GM23338 (cell line): ENCODE data around the gene TSPOAP1. TPM values are rescaled to one million over a fixed set of nuclear protein-coding genes. Genes with fewer than 3 reads are reported as not detected.

Source experiments
- ATAC-seq: fragments of 200-7000 bp; cut with Tn5 transposase; 3 replicates; pipeline ENCODE4 v1.9.1; 2020
- DNase-seq: peaks from one replicate; pipeline ENCODE4 v3.0.0-alpha.2; 2015; ENCODE audit warnings: low spot score
- H2AFZ ChIP-seq: fragments of 200-600 bp; sonication (generic); 2 replicates; pipeline ENCODE4 v1.8.0; 2016; ENCODE audit warnings: antibody characterized with exemption, mild to moderate bottlenecking, moderate library complexity
- H3F3A ChIP-seq: fragments of 200-600 bp; sonication (generic); replicated peaks from 2 replicates; pipeline ENCODE4 v1.8.0; 2017; ENCODE audit warnings: antibody characterized with exemption, mixed run types, low read depth
- H3K27ac ChIP-seq: fragments of 200-600 bp; sonication (generic); 2 replicates; pipeline ENCODE4 v1.6.1; 2016; ENCODE audit warnings: low read depth
- H3K27me3 ChIP-seq: fragments of 200-600 bp; sonication (generic); 2 replicates; pipeline ENCODE4 v1.8.0; 2016; ENCODE audit warnings: mild to moderate bottlenecking, mixed run types, moderate library complexity; ENCODE audit not compliant: insufficient read depth
- H3K36me3 ChIP-seq: fragments of 200-600 bp; sonication (generic); 2 replicates; pipeline ENCODE4 v1.8.0; 2016; ENCODE audit warnings: mild to moderate bottlenecking; ENCODE audit not compliant: insufficient read depth
- H3K4me1 ChIP-seq: fragments of 200-600 bp; sonication (generic); 2 replicates; pipeline ENCODE4 v1.8.0; 2016; ENCODE audit warnings: mild to moderate bottlenecking, moderate library complexity; ENCODE audit not compliant: insufficient read depth
- H3K4me2 ChIP-seq: fragments of 200-600 bp; sonication (generic); 2 replicates; pipeline ENCODE4 v1.7.1; 2017; ENCODE audit warnings: mixed run types
- H3K4me3 ChIP-seq: fragments of 200-600 bp; sonication (generic); 2 replicates; pipeline ENCODE4 v1.6.1; 2016; ENCODE audit warnings: mixed run types
- H3K79me2 ChIP-seq: fragments of 200-600 bp; sonication (generic); replicated peaks from 2 replicates; pipeline ENCODE4 v1.8.0; 2017; ENCODE audit warnings: mild to moderate bottlenecking; ENCODE audit not compliant: insufficient read depth
- H3K9me2 ChIP-seq: fragments of 200-600 bp; sonication (generic); 2 replicates; pipeline ENCODE4 v1.8.0; 2017; ENCODE audit not compliant: insufficient read depth
- H4K20me1 ChIP-seq: fragments of 200-600 bp; sonication (generic); replicated peaks from 2 replicates; pipeline ENCODE4 v1.8.0; 2017; ENCODE audit warnings: mild to moderate bottlenecking; ENCODE audit not compliant: insufficient read depth
- H3K27ac Mint-ChIP-seq: 2 replicates; pipeline ENCODE4 v1.8.0; 2020; ENCODE audit warnings: inconsistent platforms, mild to moderate bottlenecking, moderate library complexity, mixed read lengths
- H3K27me3 Mint-ChIP-seq: 3 replicates; pipeline ENCODE4 v1.8.0; 2022; ENCODE audit warnings: low read depth, mild to moderate bottlenecking, moderate library complexity, mixed read lengths, inconsistent platforms; ENCODE audit not compliant: insufficient read depth, poor library complexity
- H3K36me3 Mint-ChIP-seq: 3 replicates; pipeline ENCODE4 v1.8.0; 2021; ENCODE audit warnings: low read depth, mild to moderate bottlenecking, inconsistent platforms, moderate library complexity, mixed read lengths
- H3K4me1 Mint-ChIP-seq: 3 replicates; pipeline ENCODE4 v1.8.0; 2020; ENCODE audit warnings: mild to moderate bottlenecking, inconsistent platforms, mixed read lengths
- H3K4me3 Mint-ChIP-seq: 3 replicates; pipeline ENCODE4 v1.8.0; 2021; ENCODE audit warnings: moderate library complexity, mild to moderate bottlenecking, inconsistent platforms, mixed read lengths
- H3K9me3 Mint-ChIP-seq: 3 replicates; pipeline ENCODE4 v1.8.0; 2020; ENCODE audit warnings: moderate library complexity, mild to moderate bottlenecking, inconsistent platforms, mixed read lengths
- JUNB ChIP-seq: IDR thresholded peaks from one replicate; pipeline ENCODE4 v1.6.1; 2016; ENCODE audit warnings: antibody characterized with exemption; ENCODE audit not compliant: unreplicated experiment
- NANOG ChIP-seq: IDR thresholded peaks from 2 replicates; pipeline ENCODE4 v1.6.1; 2016; ENCODE audit warnings: antibody characterized with exemption, borderline replicate concordance
- ZNF114 ChIP-seq: fragments of 250-450 bp; sonication (Bioruptor Pico); IDR thresholded peaks from 2 replicates; pipeline ENCODE4 v1.5.0; 2020; ENCODE audit warnings: mild to moderate bottlenecking, moderate library complexity
- ZNF331 ChIP-seq: fragments of 250-450 bp; sonication (Bioruptor Pico); IDR thresholded peaks from 2 replicates; pipeline ENCODE4 v1.5.0; 2020; ENCODE audit warnings: low read depth, mild to moderate bottlenecking, moderate library complexity
- polyA plus RNA-seq: library from polyadenylated mRNA; unstranded; fragments of >200 nt; fragmentation: Nextera tagmentation; extraction: Ambion mirVana; gene quantifications from 2 replicates; pipeline ENCODE4 v1.2.1, GENCODE V29; 2016
- total RNA-seq: library from RNA; depleted of rRNA; stranded (reverse); fragments of >200 nt; shearing (Covaris generic); gene quantifications from 2 replicates; pipeline ENCODE4 v1.2.3, GENCODE V29; 2014
- TF ChIP-seq, protein P1 (sequence below), 2 experiments: fragments of 200-600 bp in 1 of 2; sonication (generic) in 1 of 2; conservative IDR thresholded peaks; 2 replicates each; pipeline versions ENCODE4 v1.5.1 to v1.6.1; 2016 to 2017; ENCODE audit warnings: antibody characterized with exemption in 2 of 2, low read depth in 2 of 2, mild to moderate bottlenecking in 2 of 2, moderate library complexity in 1 of 2
- TF ChIP-seq, protein P2 (sequence below): IDR thresholded peaks from 2 replicates; pipeline ENCODE4 v1.6.1; 2016; ENCODE audit warnings: antibody characterized with exemption

TSPOAP1 gene
- total and polyA plus RNA-seq, 2 experiments from 2014 or later, result 7.3 to 11.8 TPM

DNA sequence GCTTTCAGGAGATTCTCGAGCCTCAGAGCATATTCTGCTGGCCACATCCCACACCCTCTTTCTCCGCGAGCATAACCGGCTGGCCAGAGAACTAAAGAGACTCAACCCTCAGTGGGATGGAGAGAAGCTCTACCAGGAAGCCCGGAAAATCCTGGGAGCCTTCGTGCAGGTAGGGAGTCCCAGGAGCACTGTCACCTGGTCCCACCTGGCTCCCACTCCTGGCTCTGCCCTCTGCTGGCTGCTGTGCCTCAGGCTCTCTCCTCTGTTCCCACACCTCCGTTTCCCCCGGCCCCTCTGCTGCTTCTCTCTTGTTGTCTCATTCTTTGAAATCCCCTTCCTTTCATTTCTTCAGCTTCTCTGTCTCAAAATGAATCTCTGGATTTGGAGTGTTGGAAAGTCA is 73.8 kb downstream of the TSPOAP1 start:
- peak overlapping the region; percentile 5; the same call in 2 of the 3 replicates for H3K4me3 Mint-ChIP-seq
- H3K4me1 Mint-ChIP-seq, result peaks cover 5% of the 10 kb centered on the region; the same call in 2 of the 3 replicates
- Histone ChIP-seq H3F3A (no peaks in the 10 kb centered on the region), H3K4me3 (peak overlapping the region; percentile 41), H2AFZ (peak overlapping the region; percentile 94; the same call in 1 of the 2 replicates), H3K27me3 (peaks cover 67% of the 10 kb centered on the region), H3K4me2 (peak overlapping the region; percentile 74; the same call in 1 of the 2 replicates), H3K27ac (no peak overlapping the region), H3K9me2 (0 out of 2 replicates have a peak, but pooled peaks cover 4% of the 10 kb centered on the region), H3K36me3 (no peaks in the 10 kb centered on the region), H3K4me1 (no peaks in the 10 kb centered on the region), H3K79me2 (no peaks in the 10 kb centered on the region), H4K20me1 (no peaks in the 10 kb centered on the region)
- DNase-seq, result peak; percentile 79
- no peak for TF ChIP-seq ZNF331 (CRISPR knock-in tag)
- TF ChIP-seq, protein P1, sequence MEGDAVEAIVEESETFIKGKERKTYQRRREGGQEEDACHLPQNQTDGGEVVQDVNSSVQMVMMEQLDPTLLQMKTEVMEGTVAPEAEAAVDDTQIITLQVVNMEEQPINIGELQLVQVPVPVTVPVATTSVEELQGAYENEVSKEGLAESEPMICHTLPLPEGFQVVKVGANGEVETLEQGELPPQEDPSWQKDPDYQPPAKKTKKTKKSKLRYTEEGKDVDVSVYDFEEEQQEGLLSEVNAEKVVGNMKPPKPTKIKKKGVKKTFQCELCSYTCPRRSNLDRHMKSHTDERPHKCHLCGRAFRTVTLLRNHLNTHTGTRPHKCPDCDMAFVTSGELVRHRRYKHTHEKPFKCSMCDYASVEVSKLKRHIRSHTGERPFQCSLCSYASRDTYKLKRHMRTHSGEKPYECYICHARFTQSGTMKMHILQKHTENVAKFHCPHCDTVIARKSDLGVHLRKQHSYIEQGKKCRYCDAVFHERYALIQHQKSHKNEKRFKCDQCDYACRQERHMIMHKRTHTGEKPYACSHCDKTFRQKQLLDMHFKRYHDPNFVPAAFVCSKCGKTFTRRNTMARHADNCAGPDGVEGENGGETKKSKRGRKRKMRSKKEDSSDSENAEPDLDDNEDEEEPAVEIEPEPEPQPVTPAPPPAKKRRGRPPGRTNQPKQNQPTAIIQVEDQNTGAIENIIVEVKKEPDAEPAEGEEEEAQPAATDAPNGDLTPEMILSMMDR (conservative IDR thresholded peaks at IDR 0.05; ENCODE audit: low read depth in 2 of 2), result peak; percentile 67 to 77
- H3K9me3 Mint-ChIP-seq, result peaks cover 9% of the 10 kb centered on the region
- H3K36me3 Mint-ChIP-seq, result peaks cover 7% of the 10 kb centered on the region
- H3K27me3 Mint-ChIP-seq, result peaks cover 39% of the 10 kb centered on the region
- H3K27ac Mint-ChIP-seq, result no peak overlapping the region
- peak; percentile 99 for ATAC-seq

DNA sequence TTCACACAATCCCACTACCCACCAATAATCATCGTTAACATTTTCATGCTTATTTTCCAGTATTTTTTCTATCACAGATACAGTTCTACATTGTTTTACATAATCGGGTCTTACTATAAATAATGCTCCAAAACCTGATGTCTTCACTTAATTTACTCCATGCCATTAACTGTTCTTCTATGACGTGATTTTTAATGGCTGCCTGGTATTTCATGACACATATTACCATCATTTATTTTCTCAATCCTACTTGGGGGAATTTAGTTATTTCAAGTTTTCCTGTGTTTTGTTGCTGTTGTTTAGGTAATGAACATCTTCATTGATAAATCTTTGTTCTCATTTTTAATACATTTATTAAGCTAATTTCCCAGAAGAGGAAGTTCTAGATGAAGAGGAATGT is 75.5 kb downstream of the TSPOAP1 start:
- peaks cover 8% of the 10 kb centered on the region for H3K36me3 Mint-ChIP-seq
- ATAC-seq (no peak), DNase-seq (no peak)
- Histone ChIP-seq H3K9me2 (0 out of 2 replicates have a peak, but pooled peaks cover 4% of the 10 kb centered on the region), H3F3A (no peaks in the 10 kb centered on the region), H3K27ac (no peak overlapping the region), H3K4me1 (peaks cover 10% of the 10 kb centered on the region; the same call in 1 of the 2 replicates), H3K79me2 (no peaks in the 10 kb centered on the region), H3K4me3 (no peak overlapping the region), H3K36me3 (no peaks in the 10 kb centered on the region), H2AFZ (no peak overlapping the region), H4K20me1 (no peaks in the 10 kb centered on the region), H3K27me3 (peaks cover 70% of the 10 kb centered on the region), H3K4me2 (no peak overlapping the region)
- no peak overlapping the region; the same call in 2 of the 3 replicates for H3K4me3 Mint-ChIP-seq
- H3K27me3 Mint-ChIP-seq, result peaks cover 56% of the 10 kb centered on the region
- TF ChIP-seq, protein P1 (conservative IDR thresholded peaks at IDR 0.05; ENCODE audit: low read depth in 2 of 2), result no peak
- TF ChIP-seq NANOG (no peak), JUNB (no peak), ZNF114 (no peak)
- TF ChIP-seq, protein P2, sequence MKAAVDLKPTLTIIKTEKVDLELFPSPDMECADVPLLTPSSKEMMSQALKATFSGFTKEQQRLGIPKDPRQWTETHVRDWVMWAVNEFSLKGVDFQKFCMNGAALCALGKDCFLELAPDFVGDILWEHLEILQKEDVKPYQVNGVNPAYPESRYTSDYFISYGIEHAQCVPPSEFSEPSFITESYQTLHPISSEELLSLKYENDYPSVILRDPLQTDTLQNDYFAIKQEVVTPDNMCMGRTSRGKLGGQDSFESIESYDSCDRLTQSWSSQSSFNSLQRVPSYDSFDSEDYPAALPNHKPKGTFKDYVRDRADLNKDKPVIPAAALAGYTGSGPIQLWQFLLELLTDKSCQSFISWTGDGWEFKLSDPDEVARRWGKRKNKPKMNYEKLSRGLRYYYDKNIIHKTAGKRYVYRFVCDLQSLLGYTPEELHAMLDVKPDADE, result no peak
- H3K27ac Mint-ChIP-seq, result no peak overlapping the region
- H3K9me3 Mint-ChIP-seq, result peaks cover 12% of the 10 kb centered on the region
- H3K4me1 Mint-ChIP-seq, result peaks cover 11% of the 10 kb centered on the region
